OCI-LY3 (cell line): ENCODE results near the gene ILKAP.

Source experiments
- CTCF ChIP-seq: fragments of 200-600, 300-600 bp; sonication (generic); IDR thresholded peaks from 2 replicates; pipeline ENCODE4 v1.5.1; 2014; ENCODE audit warnings: antibody characterized with exemption, low read length, low read depth
- EZH2phosphoT487 ChIP-seq: fragments of 200-600 bp; shearing (Covaris generic); IDR thresholded peaks from 2 replicates; pipeline ENCODE4 v1.6.1; 2018; ENCODE audit warnings: antibody characterized with exemption, mixed run types, low read depth

GRCh38 chr2:238170386-238171071 lies 33.0 kb downstream of the ILKAP start:
- TF ChIP-seq CTCF (no peak), EZH2phosphoT487 (no peak)
